Forelimb muscle (tissue), 1 donor: Measurements from ENCODE around the gene JPH2. TPM values are rescaled to one million over a fixed set of nuclear protein-coding genes. Genes with fewer than 3 reads are reported as not detected.
A peak's percentile ranks its signal among the peaks of the same experiment; 100 is the strongest.

Source experiments
- DNase-seq: peaks from one replicate; pipeline ENCODE4 v3.0.0-alpha.2; 2013; ENCODE audit warnings: low read depth
- polyA plus RNA-seq: library from polyadenylated mRNA; unstranded; fragments of 120-200 nt; gene quantifications from one replicate; pipeline ENCODE4 v1.2.1, GENCODE V29; 2013; ENCODE audit not compliant: insufficient read length

JPH2 gene
- polyA plus RNA-seq, 1 donor: 105 TPM

DNA sequence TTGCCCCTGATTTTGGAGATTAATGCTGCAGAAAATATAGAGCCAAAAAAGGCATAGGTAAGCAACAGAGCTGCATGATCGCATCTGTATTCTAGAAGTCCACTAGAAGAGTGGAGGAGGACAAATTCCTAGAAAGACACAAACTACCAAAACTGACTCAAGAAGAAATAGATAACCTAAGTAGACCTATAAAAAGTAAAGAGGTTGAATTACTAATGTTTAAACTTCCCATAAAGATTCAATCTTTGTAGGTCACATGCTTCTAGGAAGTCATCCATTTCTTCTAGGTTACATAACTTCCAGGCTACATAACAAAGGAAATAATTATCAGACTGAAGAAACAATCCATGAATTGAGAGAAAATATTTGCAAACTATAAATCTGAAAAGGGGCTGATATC lies 84.4 kb downstream of the JPH2 start:
- no peak for DNase-seq

DNA sequence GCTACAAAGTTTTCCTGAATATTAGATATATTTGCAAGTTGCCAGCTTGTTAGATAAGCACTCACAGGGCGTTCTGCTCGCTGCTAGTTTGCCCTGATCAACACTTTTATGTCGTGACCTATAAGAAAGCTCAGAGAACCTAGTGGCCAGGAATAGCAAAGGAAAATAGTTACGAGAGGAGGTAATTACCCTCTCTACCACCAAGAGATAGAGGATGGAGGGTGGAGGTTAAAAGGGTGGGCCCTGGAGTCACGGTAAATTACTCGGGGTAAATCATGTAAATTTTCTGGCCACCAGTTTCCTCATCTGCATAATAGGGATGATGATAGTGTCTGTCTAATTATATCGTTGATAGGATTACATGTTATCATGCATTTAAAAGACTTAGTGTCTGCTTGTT lies 87.2 kb downstream of the JPH2 start:
- DNase-seq: no peak

DNA sequence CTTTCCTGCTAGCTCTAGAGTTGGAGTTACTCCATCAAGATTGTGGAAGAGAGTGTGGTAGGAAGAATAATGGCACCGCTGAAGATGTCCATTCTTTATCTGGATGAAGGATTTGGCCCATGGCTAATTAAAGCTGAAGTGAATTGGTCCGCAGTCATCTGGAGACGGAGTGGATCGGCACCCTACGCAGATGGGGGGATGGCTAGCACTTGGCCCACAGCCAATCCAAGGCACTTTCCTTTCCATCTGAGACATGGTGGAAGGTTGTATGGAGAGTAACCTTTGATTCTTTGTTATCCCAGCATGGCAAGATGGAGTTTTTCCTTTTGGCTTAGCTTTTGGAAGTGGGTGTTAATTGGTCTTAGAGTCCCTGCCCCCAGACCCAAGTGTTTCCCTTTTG lies 88.3 kb downstream of the JPH2 start:
- DNase-seq: no peak

DNA sequence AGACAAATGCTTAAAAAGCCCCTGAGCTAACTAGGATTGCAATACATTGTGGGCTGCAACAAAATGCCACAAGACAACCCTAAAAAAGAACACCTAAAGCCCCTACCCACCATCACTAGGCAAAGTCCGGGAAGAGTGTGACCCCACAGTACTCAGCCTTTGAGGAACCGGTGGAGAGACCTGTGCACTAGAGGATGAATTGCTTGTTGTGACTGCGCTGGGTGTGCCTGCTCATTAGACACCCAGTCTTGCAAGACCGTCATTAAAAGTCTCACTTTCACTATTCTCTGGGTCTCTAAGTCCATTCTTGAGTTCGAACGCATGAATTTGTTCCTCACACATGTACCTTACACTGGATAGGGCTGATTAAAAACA lies 88.7 kb downstream of the JPH2 start:
- DNase-seq: no peak

DNA sequence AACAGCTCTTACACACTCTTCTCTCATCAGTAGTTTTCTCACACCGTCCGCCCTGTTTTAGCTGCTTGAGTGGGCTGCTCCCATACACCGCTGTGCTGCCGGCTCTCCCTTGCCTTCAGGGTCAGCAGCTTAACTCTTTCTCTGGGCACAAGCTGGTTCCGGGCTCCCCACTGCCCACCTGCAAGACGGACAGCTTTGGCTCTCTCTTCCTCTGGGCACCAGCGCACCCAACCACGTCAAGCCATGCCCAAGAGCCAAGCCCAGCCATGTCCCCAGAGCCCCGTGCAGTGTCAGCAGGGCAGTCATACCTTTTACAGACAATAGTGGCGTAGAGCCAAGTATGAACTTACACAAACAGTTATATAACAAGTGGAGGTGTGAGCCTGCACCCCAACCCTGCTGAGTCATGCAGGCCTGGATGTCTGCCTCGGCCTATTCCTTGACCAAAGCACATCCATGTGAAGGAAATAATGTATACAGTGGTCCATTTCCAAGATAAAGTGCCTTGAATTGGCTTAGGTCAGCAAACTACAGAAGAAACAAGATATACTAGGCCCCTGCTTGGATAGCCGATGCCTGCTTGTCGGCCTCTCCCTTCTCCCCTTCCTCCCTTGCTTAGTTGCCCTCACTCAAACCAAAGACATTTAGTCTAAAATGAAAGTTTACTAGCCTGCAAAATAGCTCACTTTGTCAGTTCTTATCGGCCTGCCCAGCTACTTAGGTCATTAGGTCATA lies 89.3 kb downstream of the JPH2 start:
- DNase-seq: no peak

DNA sequence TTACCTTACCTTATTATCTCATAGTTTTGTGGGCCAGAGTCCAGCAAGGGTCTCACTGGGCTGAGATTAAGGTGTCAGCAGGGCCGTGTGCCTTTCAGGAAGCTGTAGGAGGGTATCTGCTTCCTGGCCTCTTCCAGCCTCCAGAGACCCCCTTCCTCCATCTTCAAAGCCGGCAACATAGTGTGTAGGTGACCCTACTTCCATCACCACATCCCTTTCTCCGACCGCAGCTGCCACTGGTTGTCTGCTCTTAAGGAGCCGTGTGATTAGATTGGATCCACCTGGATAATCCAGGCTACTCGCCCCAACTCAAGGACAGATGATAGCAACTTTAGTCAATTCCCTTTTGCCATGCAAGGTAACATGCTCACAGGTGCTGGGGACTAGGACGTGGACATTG lies 91.2 kb downstream of the JPH2 start:
- DNase-seq: no peak

DNA sequence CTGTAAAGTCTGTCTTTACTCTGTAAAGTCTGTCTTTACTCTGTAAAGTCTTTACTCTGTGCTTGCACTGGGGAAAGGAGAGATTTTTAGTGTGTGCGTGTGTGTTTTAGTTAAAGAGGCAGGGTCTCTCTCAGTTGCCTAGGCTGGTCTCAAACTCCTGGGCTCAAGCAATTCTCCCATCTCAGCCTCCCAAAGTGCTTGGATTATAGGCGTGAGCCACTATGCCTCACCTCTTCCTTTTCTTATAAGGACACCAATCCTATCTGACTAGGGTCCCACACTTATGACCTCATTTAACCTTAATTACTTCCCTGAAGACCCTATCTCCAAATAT lies 93.8 kb downstream of the JPH2 start:
- no peak for DNase-seq

DNA sequence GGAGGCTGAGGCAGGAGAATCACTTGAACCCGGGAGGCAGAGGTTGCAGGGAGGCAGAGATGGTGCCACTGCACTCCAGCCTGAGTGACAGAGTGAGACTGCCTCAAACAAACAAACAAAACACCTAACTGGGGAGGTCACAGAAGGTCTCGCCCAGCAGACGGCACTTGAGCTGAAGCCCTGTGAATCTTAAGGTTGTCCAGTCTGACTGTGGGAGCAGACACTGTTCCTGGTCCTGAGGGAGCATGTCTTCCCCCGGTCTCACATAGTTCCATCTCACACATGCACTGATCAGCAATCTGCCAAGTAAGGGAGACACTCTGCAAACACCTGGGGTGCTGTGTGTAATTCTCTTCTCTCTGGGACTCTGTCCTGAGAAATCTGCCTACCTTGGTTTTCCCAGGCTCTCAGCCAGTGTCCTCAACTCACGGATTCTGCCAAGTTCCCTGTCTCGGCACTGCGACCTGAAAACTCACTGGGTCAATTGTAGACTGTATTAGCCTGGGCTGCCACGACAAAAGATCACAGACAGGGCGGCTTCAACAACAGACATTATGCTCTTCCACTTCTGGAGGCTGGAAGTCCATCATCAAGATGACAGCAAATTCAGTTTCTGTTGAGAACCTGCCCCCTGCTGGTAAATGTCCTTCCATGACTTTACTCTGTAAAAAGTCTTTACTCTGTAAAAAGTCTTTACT lies 94.3 kb downstream of the JPH2 start:
- DNase-seq: no peak

DNA sequence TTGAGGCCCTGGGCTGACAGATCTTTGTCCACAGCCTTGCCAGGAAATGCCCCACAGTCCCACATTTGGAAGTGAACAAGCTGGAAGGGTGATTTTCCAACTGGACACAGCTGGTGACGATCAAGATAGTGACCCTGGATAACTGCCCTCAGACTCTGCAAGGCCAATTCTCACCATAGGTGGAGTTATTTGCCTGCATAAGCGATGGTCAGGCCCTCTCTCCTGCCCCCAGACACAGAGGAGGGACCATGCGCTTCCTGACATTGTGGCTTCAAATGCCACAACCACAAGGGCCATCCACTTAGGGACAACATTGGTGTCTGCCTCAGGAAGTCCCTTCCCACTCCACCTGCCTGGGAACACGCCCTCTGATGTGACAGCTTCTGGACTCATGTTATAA lies 96.0 kb downstream of the JPH2 start:
- no peak for DNase-seq

DNA sequence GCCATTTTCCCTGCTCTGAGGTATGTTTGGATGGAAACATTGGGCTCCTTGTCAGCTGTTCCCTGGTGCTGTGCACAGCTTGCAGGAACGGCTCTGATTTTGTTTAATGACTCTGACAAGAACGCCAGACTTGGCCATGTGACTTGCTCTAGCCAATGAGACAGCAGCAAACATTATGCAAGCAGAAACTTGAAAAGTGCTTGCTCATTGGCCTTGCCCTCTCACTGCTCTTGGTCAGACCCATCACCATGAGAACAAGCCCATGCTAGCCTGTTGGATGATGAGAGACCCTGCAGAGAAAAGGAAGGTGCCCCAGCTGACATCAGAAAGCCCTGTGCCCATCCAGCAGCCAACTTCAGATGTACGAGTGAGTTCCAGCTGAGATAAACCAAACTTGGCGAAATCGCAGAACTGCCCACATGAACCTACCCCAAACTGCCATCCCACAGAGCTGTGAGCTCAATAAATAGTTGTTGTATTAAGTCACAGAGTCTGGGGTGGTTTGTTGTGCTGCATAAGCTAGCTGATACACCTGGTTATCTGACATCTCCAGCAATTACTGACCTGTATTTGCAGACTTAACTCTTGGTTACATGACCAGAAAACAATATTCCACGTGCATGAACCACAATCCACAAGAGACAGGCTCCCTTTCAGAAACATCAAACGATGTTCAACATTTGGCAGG lies 96.9 kb downstream of the JPH2 start:
- no peak for DNase-seq

DNA sequence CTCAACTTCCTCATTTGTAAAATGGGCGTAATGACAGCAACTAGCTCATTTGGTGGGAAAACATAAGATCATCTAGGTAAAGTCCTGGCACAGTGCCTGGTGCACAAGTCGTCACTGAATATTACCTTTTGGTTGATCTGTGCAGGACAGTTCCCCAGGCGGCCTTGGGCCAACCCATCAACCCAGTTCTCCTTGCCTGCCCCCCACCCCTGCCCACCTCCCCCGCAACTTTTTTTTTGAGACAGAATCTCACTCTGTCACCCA lies 99.2 kb downstream of the JPH2 start:
- DNase-seq: no peak

DNA sequence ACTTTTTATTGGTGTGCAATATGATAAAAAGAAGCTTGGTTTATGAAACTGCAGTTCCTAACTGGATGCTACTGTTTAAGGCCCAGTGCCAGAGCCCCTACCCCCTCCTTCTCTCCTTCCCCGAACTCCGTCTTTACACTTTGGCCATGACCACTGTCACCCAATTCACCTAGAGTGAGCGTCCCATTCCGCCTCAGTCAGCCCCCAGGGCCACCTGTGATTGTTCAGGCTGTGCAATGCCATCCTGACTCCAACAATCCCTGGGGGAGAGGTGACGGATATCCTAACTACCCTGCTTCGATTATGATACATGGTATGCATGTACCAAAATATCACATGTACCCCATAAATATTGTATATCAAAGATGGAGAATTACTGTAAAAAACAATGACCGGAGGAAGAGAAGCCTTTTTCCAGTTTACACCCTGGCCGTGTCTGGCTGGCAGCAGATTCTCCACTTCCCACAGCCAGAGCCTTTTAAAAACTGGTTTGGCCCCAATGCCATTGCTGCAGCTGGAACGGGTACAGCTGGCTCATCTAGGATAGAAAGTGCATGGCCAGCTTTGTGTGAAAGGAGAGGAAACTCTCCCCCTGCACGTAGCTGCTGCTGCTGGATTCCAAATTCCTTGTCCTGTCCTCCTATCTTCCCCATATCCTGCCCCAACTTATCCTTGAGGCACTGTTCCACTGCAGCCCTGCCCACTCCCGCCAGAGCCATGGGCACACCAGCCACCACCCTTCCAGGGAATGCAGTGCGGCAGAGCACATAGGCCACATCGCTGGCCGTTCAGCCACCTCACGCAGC lies 99.7 kb downstream of the JPH2 start:
- DNase-seq: no peak

DNA sequence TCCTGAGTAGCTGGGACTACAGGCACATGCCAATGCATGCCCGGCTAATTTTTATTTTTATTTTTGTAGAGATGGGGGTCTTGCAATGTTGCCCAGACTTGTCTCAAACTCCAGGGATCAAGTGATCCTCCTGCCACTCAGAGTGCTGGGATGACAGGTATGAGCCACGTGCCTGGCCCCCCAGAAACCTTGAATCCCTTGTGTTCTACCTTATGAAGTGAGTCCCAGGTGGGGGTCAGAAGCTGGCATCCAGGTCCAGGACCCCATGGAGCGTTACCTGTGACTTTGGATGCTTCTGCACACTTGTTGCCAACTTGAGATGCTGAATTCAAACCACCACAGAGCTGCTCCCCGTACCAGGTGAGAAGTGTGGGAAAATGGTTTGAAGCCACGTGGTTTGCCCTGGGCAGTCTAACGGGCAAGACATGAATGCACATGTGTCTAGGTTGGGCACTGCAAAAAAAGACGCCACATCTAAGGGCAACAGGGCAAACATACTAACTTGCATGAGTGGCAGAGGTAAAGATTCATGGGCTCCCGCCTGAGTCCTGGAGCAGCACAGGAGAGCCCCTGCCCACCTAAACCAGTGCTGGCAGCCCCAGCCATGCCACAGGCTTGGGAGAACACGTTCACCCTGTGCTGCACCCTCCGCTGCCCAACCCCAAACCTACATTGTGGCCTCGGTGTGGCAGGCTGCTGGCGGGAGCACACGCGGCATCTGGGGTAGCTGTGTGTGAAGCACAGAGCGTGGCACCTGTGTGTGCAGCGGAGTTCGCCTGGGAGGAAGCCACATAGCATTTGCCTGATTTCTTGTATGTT lies 101.2 kb downstream of the JPH2 start:
- no peak for DNase-seq

DNA sequence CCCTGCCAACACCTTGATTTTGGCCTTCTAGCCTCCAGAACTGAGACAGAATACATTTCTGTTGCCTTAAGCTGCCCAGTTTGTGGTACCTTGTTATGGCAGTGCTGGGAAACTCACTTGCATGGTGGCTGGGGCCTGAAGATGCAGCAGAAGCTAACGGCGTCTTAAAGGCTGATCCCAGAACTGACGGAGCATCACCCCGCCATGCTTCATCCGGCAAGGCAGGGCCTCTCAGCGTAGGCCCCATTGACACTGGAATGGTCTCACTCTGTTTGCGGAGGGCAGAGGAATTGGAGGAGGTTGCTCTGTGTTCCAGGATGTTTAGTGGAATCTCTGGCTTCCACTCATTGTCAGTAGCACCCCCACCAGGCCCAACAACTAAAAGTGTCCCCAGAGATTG lies 102.1 kb downstream of the JPH2 start:
- no peak for DNase-seq

DNA sequence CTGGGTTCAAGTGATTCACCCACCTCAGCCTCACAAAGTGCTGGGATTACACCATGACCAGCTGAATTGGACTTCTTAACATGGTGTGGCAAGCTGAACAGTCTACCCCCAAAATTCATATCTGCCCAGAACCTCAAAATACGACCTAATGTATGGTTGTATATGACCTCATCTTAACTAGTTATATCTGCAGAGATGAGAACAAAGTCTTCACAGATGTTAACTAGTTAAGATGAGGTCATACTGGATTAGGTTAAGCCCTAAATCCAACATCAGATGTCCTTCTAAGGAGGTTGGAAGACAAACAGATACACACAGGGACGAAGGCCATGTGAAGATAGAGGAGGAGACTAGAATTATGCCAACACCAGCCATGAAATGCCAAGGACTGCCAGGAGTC lies 102.5 kb downstream of the JPH2 start:
- no peak for DNase-seq

DNA sequence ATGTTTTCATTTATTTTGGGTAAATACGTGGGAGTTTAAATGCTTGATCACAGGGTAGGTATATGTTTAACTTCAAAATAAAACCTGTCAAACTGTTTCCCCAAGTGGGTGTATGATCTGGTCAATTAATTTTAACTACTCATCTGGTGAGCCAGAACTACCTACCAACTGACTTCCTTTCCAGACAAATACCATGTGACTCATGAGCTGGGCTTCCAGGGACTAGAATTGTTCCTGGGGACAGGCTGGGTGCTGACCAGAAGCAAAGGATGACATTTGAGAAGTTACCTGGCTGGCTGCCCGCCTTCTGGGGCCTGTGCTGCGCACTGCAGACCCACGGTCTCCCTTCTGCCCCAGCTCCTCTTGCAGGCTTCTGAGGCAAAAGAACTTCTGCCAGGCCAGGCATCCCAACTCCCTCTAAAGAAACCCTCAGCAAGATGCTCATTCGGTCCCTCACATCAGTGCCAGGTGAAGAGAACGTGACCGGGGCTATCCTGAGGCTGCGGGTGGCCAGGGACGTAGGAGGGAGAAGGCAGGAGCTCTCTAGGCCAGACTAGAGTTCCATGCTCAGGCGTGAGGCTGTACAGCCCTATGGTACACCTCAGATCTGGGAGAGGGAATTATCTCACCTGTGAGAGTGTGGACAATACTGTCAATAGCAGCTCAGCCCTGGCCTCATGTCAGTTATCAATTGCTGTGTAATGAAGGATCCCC lies 103.6 kb downstream of the JPH2 start:
- DNase-seq: no peak

DNA sequence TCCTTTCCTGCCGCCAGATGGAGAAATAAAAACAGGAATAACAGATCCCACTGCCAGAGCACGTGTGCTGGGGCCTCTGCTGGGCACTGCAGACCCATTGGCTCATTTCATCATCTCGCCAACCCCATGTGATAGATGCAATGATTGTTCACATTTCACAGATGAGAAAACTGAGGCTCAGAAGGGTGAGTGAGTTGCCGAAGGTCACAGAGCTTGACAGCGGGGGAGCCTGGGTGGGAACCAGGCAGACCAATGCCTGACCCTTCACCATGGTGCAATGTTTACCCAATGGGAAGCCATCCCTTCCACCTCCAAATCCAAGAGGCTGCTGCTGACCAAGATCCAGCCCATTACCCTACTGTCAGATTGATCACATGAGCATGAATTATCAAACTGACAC lies 105.1 kb downstream of the JPH2 start:
- DNase-seq: no peak

DNA sequence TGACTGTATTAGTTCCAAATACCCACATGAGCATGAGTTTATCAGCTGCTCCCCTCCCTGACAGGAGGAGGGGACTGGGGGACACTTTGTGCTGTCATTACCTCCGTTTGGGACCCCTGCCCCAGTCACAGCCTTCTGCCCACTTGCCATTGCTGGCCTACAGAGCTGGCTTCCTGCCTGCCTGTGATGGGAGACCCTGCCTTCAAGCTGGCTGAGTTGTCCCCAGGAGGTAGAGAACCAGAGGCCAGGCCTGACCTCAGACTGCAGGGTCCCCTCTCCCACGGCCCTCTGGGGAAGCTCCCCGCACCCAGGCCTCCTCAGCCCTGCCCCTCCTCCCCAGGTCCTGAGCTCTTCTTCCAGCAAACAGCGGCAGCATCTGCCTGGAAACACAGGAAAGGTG lies 105.5 kb downstream of the JPH2 start:
- DNase-seq: no peak

DNA sequence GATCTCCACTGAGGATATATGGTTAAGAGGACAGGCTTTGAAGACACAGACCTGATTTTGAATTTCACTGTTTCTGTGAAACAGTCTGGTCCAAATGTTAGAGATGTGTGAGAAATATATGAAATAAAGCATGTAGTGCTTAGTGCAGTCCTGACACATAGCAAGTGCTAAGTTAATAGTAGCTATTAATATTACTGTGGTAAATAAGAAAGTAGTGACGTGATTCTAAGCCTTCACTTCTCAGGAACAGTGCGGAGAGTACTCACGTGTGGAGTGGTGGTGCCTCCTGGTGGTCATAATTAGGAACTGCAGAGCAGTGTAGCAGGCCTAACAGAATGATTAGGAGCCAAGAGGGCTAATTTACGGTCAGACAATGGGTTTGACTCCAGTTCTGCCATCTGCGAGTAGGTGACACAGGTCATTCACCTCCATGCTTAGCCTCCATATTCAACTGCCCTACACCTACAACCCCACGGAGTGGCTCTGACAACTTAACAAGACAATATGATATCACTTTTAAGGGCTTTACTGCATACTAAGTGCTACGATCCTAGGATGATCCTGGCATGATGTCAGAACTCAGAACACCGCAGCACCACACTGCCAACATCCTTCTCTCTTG lies 106.2 kb downstream of the JPH2 start:
- peak; percentile 48 for DNase-seq

DNA sequence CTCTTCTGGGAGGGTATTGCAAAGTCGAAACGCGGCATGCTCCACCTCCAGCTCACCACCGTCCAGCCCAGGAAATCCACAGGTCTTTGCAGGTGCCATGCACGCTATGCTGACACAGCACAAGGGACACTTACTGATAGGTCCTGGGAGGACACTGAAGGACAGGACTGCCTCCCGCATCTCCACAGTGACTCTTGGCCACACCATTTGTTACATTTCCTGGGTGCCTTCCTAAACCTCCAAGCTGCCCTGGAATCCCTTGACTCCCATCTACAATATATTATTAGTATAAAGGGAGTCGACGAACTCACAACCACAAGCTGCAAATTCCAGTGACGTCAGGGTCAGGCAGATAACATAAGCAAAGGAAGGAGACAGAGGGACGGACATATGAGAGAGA lies 106.9 kb downstream of the JPH2 start:
- DNase-seq: no peak

DNA sequence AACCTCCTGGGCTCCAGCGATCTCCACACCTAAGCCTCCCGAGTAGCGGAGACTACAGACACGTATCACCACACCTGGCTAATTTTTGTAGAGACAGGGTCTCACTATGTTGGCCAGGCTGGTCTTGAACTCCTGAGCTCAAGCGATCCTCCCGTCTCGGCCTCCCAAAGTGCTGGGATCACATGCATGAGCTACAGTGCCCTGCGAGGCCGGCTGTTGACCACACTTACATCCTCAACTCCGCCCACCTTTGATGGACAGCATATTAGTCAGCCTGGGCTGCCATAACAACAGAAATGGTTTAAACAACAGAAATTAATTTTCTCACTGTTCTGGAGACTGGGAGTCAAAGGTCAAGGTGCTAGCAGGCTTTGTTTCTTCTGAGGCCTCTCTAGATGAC lies 107.7 kb downstream of the JPH2 start:
- DNase-seq: no peak
